Stimulated activated CD4-positive, alpha-beta T cell treated with anti-CD3 and anti-CD28 coated beads, Interleukin-12 subunit alpha, Interleukin-12 subunit beta, amount 100 ng/mL, for 24 hours (primary cell): ENCODE measurements around the gene STK36.
"Not testable (repeated sequence)": the region's sequence is repeated elsewhere in the genome, so short reads cannot be mapped to it uniquely, and the experiment has no call there.

Experiments
- DNase-seq, 2 experiments: peaks; one replicate each; pipeline ENCODE4 v3.0.0-alpha.2; 2020; ENCODE audit warnings: low read depth in 2 of 2

Gene STK36

DNA sequence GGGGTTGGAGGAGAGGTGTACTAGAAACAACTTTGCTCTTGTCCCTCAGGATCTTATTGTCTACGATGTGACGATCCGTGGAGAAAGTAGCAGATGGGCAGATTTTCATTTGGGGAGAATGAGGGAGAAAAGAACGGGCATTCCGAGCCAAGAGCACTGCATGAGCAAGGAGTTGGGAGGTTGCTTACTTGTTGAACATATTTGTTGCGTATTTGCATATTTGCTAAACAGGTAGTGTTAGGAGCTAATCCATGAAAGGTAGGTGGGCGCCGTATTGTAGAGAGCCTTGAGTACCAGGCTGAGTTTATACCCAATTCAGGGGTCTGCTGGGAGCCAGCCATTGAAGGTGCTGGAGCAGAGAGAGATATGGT lies 11.9 kb upstream of the STK36 start:
- DNase-seq = no peak

GRCh38 chr2:218662377-218662776 lies 9.5 kb upstream of the STK36 start:
- no peak for DNase-seq

- DNase-seq = no peak
Observed at GRCh38 chr2:218662827-218663226, 9.1 kb upstream of the STK36 start.

DNA sequence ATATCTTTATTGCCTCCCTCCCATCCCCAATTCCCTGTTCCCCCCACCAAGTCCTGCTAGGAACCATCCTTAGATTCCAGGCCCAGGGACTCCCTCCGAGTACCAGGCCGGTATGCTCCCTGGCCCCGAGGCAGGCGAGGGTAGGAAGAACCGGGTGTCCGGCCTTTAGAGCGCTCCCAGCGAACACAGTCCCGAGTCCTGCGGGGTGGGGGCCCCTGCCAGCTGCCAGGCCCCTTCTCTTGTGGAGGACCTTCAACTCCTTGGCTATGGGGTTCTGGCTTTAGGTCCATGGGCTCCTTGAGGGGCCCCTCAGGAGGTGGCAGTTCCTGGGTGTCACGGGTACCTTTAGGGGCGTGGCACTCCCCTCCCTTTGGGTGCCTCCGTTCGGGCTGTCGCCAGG lies 8.0 kb upstream of the STK36 start:
- DNase-seq = no peak

- no peak for DNase-seq
Observed at GRCh38 chr2:218664653-218665052, 7.2 kb upstream of the STK36 start.

DNA sequence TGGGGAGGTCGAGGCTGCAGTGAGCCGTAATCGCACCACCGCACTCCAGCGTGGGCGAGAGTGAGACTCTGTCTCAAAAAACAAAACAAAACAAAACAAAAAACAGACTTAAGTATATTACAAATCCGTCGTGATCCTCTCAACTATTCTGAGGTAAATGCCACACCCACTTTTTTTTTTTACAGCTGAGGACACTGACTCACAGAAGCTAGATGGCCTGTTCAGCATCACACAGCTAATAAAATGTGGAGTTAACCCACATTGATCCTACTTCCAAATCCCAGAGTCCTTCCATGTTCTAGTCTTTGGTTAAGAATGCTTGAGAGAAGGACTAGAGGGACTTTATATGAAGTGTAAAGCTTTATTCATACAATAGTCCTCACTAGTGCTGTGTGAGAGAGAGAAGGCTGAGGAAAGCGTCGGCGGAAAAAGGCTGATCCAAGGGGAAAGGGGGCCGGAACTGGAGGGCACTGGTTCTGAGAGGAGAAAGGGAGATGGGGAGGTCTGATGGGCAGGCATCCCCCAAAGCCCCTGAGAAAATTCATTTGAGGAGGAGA lies 711 bp upstream of the STK36 start:
- DNase-seq = no peak

GRCh38 chr2:218679119-218679518 lies 7.2 kb downstream of the STK36 start:
- DNase-seq = no peak

GRCh38 chr2:218680061-218680460 lies 8.2 kb downstream of the STK36 start:
- DNase-seq = no peak

- not testable (repeated sequence) for DNase-seq
Observed at GRCh38 chr2:218687400-218688060, 15.6 kb downstream of the STK36 start.

GRCh38 chr2:218691234-218691633 lies 19.3 kb downstream of the STK36 start:
- no peak for DNase-seq

GRCh38 chr2:218694405-218695145 lies 22.7 kb downstream of the STK36 start:
- no peak for DNase-seq

- DNase-seq = no peak
Observed at GRCh38 chr2:218698885-218699284, 27.0 kb downstream of the STK36 start.

GRCh38 chr2:218701806-218702205 lies 29.9 kb downstream of the STK36 start:
- no peak for DNase-seq

DNA sequence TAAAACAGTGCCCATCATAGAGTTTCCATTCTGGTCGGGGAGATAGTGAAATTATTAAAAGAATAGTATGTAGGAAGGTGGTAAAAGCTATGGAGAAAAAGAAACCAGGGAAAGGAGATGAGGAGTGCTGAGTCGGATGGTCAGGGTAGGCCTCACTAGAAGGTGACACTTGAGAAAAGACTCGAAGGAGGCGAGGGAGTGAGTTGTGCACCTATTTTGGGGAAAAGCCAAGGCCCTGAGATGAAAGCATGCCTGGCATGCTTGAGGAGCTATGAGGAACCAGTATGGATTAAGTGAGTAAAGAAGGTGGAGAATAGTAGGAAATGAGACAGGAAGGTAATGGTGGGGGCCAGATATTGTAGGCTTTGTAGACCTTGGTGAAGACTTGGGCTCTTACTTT lies 31.5 kb downstream of the STK36 start:
- no peak for DNase-seq

GRCh38 chr2:218708086-218708485 lies 36.2 kb downstream of the STK36 start:
- DNase-seq = no peak

GRCh38 chr2:218709908-218710307 lies 38.0 kb downstream of the STK36 start:
- no peak for DNase-seq

GRCh38 chr2:218710334-218710686 lies 38.4 kb downstream of the STK36 start:
- DNase-seq = no peak

- DNase-seq = peak; percentile 95 to 97
Observed at GRCh38 chr2:218710687-218711549, 39.0 kb downstream of the STK36 start, which contains the start of gene TTLL4. TTLL4 (plus strand) TSS chr2:218710835; CDS start chr2:218737677, 26,842 bp downstream.

GRCh38 chr2:218711550-218711929 lies 39.7 kb downstream of the STK36 start:
- DNase-seq = no peak

GRCh38 chr2:218713922-218714321 lies 42.0 kb downstream of the STK36 start:
- no peak for DNase-seq

- no peak for DNase-seq
Observed at GRCh38 chr2:218716070-218716469, 44.2 kb downstream of the STK36 start.

DNA sequence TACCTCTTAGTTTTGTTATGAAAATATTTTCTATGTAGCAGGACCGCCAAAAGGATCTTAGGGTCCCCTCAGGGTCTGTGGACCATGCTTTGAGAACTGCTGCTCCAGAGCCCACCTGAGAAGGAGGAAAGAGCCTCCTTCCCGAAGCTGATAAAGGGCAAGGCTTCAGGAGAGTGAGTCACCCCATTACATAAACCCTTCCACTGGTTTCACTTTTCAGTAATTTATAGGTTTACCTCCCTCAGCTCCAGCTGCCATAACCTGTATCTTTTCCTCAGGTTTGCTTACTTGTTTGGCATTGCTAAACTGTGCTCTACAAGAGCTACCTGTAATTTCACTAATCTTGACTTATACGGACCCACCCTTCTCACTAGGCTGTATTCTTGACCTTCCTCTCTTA lies 45.4 kb downstream of the STK36 start:
- DNase-seq = no peak
